ENCODE results near the gene ASB18. TPM values are rescaled to one million over a fixed set of nuclear protein-coding genes. Genes with fewer than 3 reads are reported as not detected.

The ASB18 gene
- total and polyA plus RNA-seq, 2 donors (not counting 3 experiments of a cell fraction or from before 2014, with no cell fraction given): not detected

- POLR2A ChIA-PET: no interaction called here
- Histone ChIP-seq H3K4me2 (ENCODE audit: insufficient read depth, low read length) (no peak overlapping the region), H3K27ac (ENCODE audit: insufficient read depth, low read depth, low read length) (no peak overlapping the region), H4K20me1 (replicated peaks; ENCODE audit: control insufficient read depth, extremely low read depth, insufficient read depth, low read length) (no peaks in the 10 kb centered on the region), H3K9ac (replicated peaks; ENCODE audit: extremely low read depth, insufficient read depth, low read length) (no peak overlapping the region), H3K79me2 (ENCODE audit: control insufficient read depth, insufficient read depth, low read length) (no peaks in the 10 kb centered on the region), H3K9me1 (replicated peaks; ENCODE audit: control insufficient read depth, extremely low read depth, insufficient read depth, low read length) (no peaks in the 10 kb centered on the region), H3K4me3 (replicated peaks in 1 of 3; ENCODE audit: insufficient read depth in 1 of 3, low read depth in 1 of 3, low read length in 3 of 3) (no peak overlapping the region), H3K4me1 (ENCODE audit: control insufficient read depth, extremely low read depth, insufficient read depth, low read length) (no peaks in the 10 kb centered on the region), H3K27me3 (ENCODE audit: control insufficient read depth in 2 of 2, insufficient read depth in 2 of 2, low read length in 2 of 2) (no peaks in the 10 kb centered on the region), H3K36me3 (ENCODE audit: control insufficient read depth in 2 of 2, extremely low read depth in 1 of 2, insufficient read depth in 2 of 2, low read length in 2 of 2) (no peaks in the 10 kb centered on the region), H3K9me3 (replicated peaks; ENCODE audit: control insufficient read depth, insufficient read depth, low read length) (no peaks in the 10 kb centered on the region), H2AFZ (ENCODE audit: low read depth, low read length) (no peak overlapping the region)
- FAIRE-seq (peak; percentile 52), DNase-seq (ENCODE audit: low read depth, low spot score) (peak; percentile 39)
- no peak for TF ChIP-seq FOS (IDR thresholded peaks at IDR 0.05; ENCODE audit: borderline replicate concordance, insufficient read depth, low read length)
- TF ChIP-seq CTCF (IDR thresholded peaks at IDR 0.05; ENCODE audit: extremely low read depth in 1 of 2, insufficient read depth in 1 of 2, low read depth in 1 of 2, low read length in 2 of 2): peak; percentile 61 to 76
- BruUV-seq (replicated peaks): no TSS peak
- CTCF ChIA-PET: interaction anchor here (0.6 to 2.1 kb wide), 18 partner anchors 12 to 776 kb away, joined by 3 to 20 read pairs (median 4); partner anchors contain the start of genes ACKR3 and COPS8
- dilution Hi-C loops (cut with MboI; ENCODE audit: extremely low pct_ligation_motif_present, low sequenced_read_pairs) (no loop called here), intact Hi-C loops (cut with micrococcal nuclease) (loop anchor here (1.0 kb wide), 4 partner anchors 543 to 763 kb away; no protein-coding TSS in a partner anchor)
Measured at GRCh38 chr2:236309669-236310029, 45.4 kb upstream of the ASB18 start.

- Histone ChIP-seq H3K9me1 (replicated peaks; ENCODE audit: control insufficient read depth, extremely low read depth, insufficient read depth, low read length) (no peaks in the 10 kb centered on the region), H3K27ac (ENCODE audit: insufficient read depth, low read depth, low read length) (no peak overlapping the region), H3K4me2 (ENCODE audit: insufficient read depth, low read length) (no peak overlapping the region), H3K27me3 (ENCODE audit: control insufficient read depth in 2 of 2, insufficient read depth in 2 of 2, low read length in 2 of 2) (no peaks in the 10 kb centered on the region), H2AFZ (ENCODE audit: low read depth, low read length) (no peak overlapping the region), H3K4me1 (ENCODE audit: control insufficient read depth, extremely low read depth, insufficient read depth, low read length) (no peaks in the 10 kb centered on the region), H3K79me2 (ENCODE audit: control insufficient read depth, insufficient read depth, low read length) (no peaks in the 10 kb centered on the region), H4K20me1 (replicated peaks; ENCODE audit: control insufficient read depth, extremely low read depth, insufficient read depth, low read length) (no peaks in the 10 kb centered on the region), H3K9ac (replicated peaks; ENCODE audit: extremely low read depth, insufficient read depth, low read length) (no peak overlapping the region), H3K4me3 (replicated peaks in 1 of 3; ENCODE audit: insufficient read depth in 1 of 3, low read depth in 1 of 3, low read length in 3 of 3) (no peak overlapping the region), H3K36me3 (ENCODE audit: control insufficient read depth in 2 of 2, extremely low read depth in 1 of 2, insufficient read depth in 2 of 2, low read length in 2 of 2) (no peaks in the 10 kb centered on the region), H3K9me3 (replicated peaks; ENCODE audit: control insufficient read depth, insufficient read depth, low read length) (no peaks in the 10 kb centered on the region)
- no peak for FAIRE-seq
- DNase-seq (ENCODE audit: low read depth, low spot score): no peak
- TF ChIP-seq GATA2 (IDR thresholded peaks at IDR 0.05; ENCODE audit: insufficient read depth, insufficient read length, low read depth, low read length) (no peak), MAX (IDR thresholded peaks at IDR 0.05; ENCODE audit: insufficient read depth, insufficient read length) (no peak), JUN (IDR thresholded peaks at IDR 0.05; ENCODE audit: borderline replicate concordance, insufficient read depth, insufficient read length, low read depth) (no peak), FOS (IDR thresholded peaks at IDR 0.05; ENCODE audit: borderline replicate concordance, insufficient read depth, low read length) (no peak), MYC (IDR thresholded peaks at IDR 0.05; ENCODE audit: low read depth, low read length) (no peak), POLR2A (IDR thresholded peaks at IDR 0.05; ENCODE audit: low read depth, low read length) (no peak), EZH2 (IDR thresholded peaks at IDR 0.05; ENCODE audit: borderline replicate concordance, low read depth, low read length, severe bottlenecking) (no peak), POLR2AphosphoS5 (IDR thresholded peaks at IDR 0.05; ENCODE audit: insufficient read depth, low read depth, low read length) (no peak), CTCF (IDR thresholded peaks at IDR 0.05; ENCODE audit: extremely low read depth in 1 of 2, insufficient read depth in 1 of 2, low read depth in 1 of 2, low read length in 2 of 2) (no peak)
- intact Hi-C loops (cut with micrococcal nuclease) (loop anchor here (1.0 kb wide), 4 partner anchors 543 to 763 kb away; no protein-coding TSS in a partner anchor), dilution Hi-C loops (cut with MboI; ENCODE audit: extremely low pct_ligation_motif_present, low sequenced_read_pairs) (no loop called here)
- ChIA-PET POLR2A (no interaction called here), CTCF (interaction anchor here (0.8 to 2.1 kb wide), 11 partner anchors 11 to 777 kb away, joined by 3 to 20 read pairs (median 5); partner anchors contain the start of gene COPS8)
- BruUV-seq (replicated peaks): no TSS peak
Measured at GRCh38 chr2:236308855-236309668, 44.9 kb upstream of the ASB18 start.

Data from endothelial cell of umbilical vein (primary cell).